Loucy (cell line): ENCODE data around the gene CADM1.

Experiments
- H2AFZ ChIP-seq: fragments of 200-600 bp; sonication (generic); 2 replicates; pipeline ENCODE4 v1.6.0; 2016; ENCODE audit warnings: antibody characterized with exemption, mild to moderate bottlenecking, low read length, moderate library complexity
- H3F3A ChIP-seq: fragments of 200-600 bp; 2 replicates; pipeline ENCODE4 v1.6.0; 2016; ENCODE audit warnings: antibody characterized with exemption, low read depth, mild to moderate bottlenecking
- H3K27me3 ChIP-seq: fragments of 200-600 bp; sonication (generic); 2 replicates; pipeline ENCODE4 v1.6.1; 2014; ENCODE audit warnings: low read length, mild to moderate bottlenecking; ENCODE audit not compliant: insufficient read depth, poor library complexity, severe bottlenecking
- H3K36me3 ChIP-seq: fragments of 200-600 bp; sonication (generic); 2 replicates; pipeline ENCODE4 v1.6.1; 2016; ENCODE audit warnings: low read length; ENCODE audit not compliant: insufficient read depth
- H3K4me1 ChIP-seq: fragments of 200-600 bp; sonication (generic); 2 replicates; pipeline ENCODE4 v1.5.1; 2014; ENCODE audit warnings: low read length, mild to moderate bottlenecking; ENCODE audit not compliant: insufficient read depth, poor library complexity, severe bottlenecking
- H3K4me2 ChIP-seq: fragments of 200-600 bp; sonication (generic); 2 replicates; pipeline ENCODE4 v1.6.0; 2014; ENCODE audit warnings: antibody characterized with exemption, low read length, low read depth, mild to moderate bottlenecking; ENCODE audit not compliant: poor library complexity, severe bottlenecking
- H3K4me3 ChIP-seq: fragments of 200-600 bp; sonication (generic); 2 replicates; pipeline ENCODE4 v1.5.1; 2014; ENCODE audit warnings: low read length, mild to moderate bottlenecking, mixed read lengths; ENCODE audit not compliant: poor library complexity, severe bottlenecking
- H3K79me2 ChIP-seq: fragments of 200-600 bp; sonication (generic); 2 replicates; pipeline ENCODE4 v1.6.1; 2014; ENCODE audit warnings: low read length; ENCODE audit not compliant: insufficient read depth
- H3K9ac ChIP-seq: fragments of 200-600 bp; sonication (generic); 2 replicates; pipeline ENCODE4 v1.6.0; 2014; ENCODE audit warnings: mild to moderate bottlenecking, low read depth, low read length, moderate library complexity; ENCODE audit not compliant: poor library complexity, severe bottlenecking
- H3K9me2 ChIP-seq: fragments of 200-600 bp; sonication (generic); replicated peaks from 2 replicates; pipeline ENCODE4 v1.6.1; 2016; ENCODE audit warnings: low read depth, low read length, mixed read lengths
- H3K9me3 ChIP-seq: fragments of 200-600 bp; sonication (generic); 2 replicates; pipeline ENCODE4 v1.6.1; 2014; ENCODE audit warnings: mild to moderate bottlenecking, antibody characterized with exemption, low read length, low read depth; ENCODE audit not compliant: insufficient read depth
- H4K20me1 ChIP-seq: fragments of 200-600 bp; sonication (generic); 2 replicates; pipeline ENCODE4 v1.6.0; 2014; ENCODE audit warnings: antibody characterized with exemption, low read length, mild to moderate bottlenecking; ENCODE audit not compliant: insufficient read depth, poor library complexity, severe bottlenecking
- CTCF ChIP-seq: fragments of 200-600 bp; sonication (generic); conservative IDR thresholded peaks from 2 replicates; pipeline ENCODE4 v1.5.1; 2014; ENCODE audit warnings: mild to moderate bottlenecking, antibody characterized with exemption, low read length
- EZH2phosphoT487 ChIP-seq: fragments of 200-600 bp; IDR thresholded peaks from 2 replicates; pipeline ENCODE4 v1.6.1; 2018; ENCODE audit warnings: antibody characterized with exemption, mild to moderate bottlenecking, moderate library complexity, borderline replicate concordance

Gene CADM1

GRCh38 chr11:115269191-115269950 is 234.8 kb downstream of the CADM1 start:
- Histone ChIP-seq H3K4me2 (no peak overlapping the region), H4K20me1 (no peaks in the 10 kb centered on the region), H3K9ac (no peak overlapping the region), H3K4me3 (no peak overlapping the region), H3K27me3 (no peaks in the 10 kb centered on the region), H3F3A (no peaks in the 10 kb centered on the region), H3K4me1 (no peaks in the 10 kb centered on the region), H3K36me3 (no peaks in the 10 kb centered on the region), H3K79me2 (no peaks in the 10 kb centered on the region), H3K9me2 (no peaks in the 10 kb centered on the region), H2AFZ (no peak overlapping the region), H3K9me3 (no peaks in the 10 kb centered on the region)
- no peak for TF ChIP-seq EZH2phosphoT487
- no peak for TF ChIP-seq CTCF

- no peaks in the 10 kb centered on the region for H3F3A ChIP-seq
- H3K9ac ChIP-seq = no peak overlapping the region
- H2AFZ ChIP-seq = no peak overlapping the region
- no peaks in the 10 kb centered on the region for H3K79me2 ChIP-seq
- no peaks in the 10 kb centered on the region for H4K20me1 ChIP-seq
- H3K9me3 ChIP-seq = no peaks in the 10 kb centered on the region
- no peak overlapping the region for H3K4me3 ChIP-seq
- no peak overlapping the region for H3K4me2 ChIP-seq
- no peaks in the 10 kb centered on the region for H3K36me3 ChIP-seq
- TF ChIP-seq CTCF = no peak
- TF ChIP-seq EZH2phosphoT487 = no peak
- no peaks in the 10 kb centered on the region for H3K4me1 ChIP-seq
- no peaks in the 10 kb centered on the region for H3K9me2 ChIP-seq
- H3K27me3 ChIP-seq = no peaks in the 10 kb centered on the region
Measured at GRCh38 chr11:115267871-115268270, 236.3 kb downstream of the CADM1 start.

GRCh38 chr11:115267238-115267781 is 236.9 kb downstream of the CADM1 start:
- Histone ChIP-seq H4K20me1 (no peaks in the 10 kb centered on the region), H3K4me2 (no peak overlapping the region), H3F3A (no peaks in the 10 kb centered on the region), H2AFZ (no peak overlapping the region), H3K4me1 (no peaks in the 10 kb centered on the region), H3K79me2 (no peaks in the 10 kb centered on the region), H3K27me3 (no peaks in the 10 kb centered on the region), H3K4me3 (no peak overlapping the region), H3K9ac (no peak overlapping the region), H3K9me2 (no peaks in the 10 kb centered on the region), H3K36me3 (no peaks in the 10 kb centered on the region), H3K9me3 (no peaks in the 10 kb centered on the region)
- TF ChIP-seq EZH2phosphoT487 = no peak
- no peak for TF ChIP-seq CTCF
